Measurements from ENCODE around the gene PPP3CA.

DNA sequence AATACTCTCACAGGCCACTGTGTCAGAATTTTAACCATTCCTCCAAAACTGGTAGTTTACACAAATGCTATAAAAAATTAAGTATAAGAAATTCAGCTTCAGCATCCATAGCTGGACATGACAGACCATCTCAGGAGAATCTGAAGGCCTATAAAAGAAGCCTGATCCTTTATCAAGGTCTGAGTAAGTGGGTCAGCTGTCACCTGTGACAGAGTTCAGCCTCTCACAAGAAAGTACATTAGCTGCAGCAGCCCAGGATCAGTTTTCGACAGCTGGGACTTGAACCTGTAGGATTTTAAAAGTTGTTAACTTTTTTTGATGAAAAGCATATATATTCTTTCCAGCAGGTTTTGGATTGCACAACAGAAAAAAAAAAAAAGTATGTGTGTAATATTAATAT lies 60.7 kb downstream of the PPP3CA start:
- TF ChIP-seq, protein P1, sequence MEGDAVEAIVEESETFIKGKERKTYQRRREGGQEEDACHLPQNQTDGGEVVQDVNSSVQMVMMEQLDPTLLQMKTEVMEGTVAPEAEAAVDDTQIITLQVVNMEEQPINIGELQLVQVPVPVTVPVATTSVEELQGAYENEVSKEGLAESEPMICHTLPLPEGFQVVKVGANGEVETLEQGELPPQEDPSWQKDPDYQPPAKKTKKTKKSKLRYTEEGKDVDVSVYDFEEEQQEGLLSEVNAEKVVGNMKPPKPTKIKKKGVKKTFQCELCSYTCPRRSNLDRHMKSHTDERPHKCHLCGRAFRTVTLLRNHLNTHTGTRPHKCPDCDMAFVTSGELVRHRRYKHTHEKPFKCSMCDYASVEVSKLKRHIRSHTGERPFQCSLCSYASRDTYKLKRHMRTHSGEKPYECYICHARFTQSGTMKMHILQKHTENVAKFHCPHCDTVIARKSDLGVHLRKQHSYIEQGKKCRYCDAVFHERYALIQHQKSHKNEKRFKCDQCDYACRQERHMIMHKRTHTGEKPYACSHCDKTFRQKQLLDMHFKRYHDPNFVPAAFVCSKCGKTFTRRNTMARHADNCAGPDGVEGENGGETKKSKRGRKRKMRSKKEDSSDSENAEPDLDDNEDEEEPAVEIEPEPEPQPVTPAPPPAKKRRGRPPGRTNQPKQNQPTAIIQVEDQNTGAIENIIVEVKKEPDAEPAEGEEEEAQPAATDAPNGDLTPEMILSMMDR (IDR thresholded peaks at IDR 0.05; ENCODE audit: low read length), result no peak
- TF ChIP-seq EZH2 (IDR thresholded peaks at IDR 0.05; ENCODE audit: borderline replicate concordance, low read length), result no peak
